ENCODE results near the gene BCL2.

Gene BCL2

DNA sequence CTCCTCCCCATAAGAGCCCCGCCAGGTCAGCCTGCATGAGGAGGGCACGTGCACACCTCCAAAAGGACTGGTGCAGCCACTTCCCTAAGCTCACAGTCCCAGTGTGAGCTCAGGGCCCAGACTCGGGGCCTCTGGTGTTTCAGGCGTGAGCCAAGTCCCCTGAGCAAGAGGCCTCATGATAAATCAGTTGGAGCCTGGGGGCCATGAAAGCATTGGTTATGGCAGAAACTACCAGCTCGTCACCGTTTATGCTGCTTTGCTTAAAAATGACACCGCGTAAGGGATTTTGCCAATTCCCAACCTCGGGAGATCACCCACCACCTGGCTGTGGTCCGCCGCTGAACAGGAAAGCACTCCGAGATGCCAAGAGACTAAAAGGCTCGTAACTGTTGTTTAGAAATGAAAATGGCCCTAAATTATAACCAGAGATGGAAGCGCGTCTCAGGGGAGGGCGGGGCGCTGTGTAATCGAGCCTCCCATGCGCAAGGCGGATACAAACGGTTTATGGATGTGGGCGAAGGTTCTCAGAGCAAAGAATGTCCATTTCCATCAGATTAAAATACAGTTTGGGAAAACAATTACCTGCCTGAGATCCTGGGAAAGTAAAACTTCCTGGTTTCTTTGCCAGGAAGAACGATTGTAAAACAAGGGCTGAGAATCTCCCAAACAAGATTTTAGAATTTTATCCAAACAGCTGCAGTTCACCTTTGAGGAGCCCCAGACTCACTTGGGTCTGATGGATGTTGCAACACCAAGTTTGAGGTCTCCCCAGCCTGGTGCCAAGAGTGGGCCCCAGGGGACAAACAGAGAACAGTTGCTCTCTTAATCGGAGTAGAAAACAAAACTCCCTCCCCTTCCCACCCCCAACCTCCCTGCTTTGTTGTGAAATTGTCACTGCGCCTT lies 141.4 kb downstream of the BCL2 start:
- DNase-seq: no peak

DNA sequence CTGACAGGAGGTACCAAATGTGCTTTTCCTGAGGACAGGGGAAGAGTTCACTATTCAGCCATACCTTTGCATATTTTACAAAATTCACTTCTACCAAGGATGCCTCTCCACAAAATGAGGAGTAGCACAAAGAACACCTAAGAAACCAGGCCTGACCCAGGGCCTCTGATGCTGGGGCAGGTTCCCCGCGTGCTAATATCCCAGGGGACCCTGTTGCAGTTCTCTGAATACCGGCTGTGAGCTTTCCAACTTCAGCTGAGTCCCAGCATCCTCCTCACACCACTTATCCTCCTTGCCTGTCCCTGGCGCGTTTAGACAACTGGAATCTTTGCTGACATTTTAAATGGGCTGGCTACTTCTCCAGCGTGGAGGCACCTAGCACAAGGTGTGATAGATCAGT lies 142.3 kb downstream of the BCL2 start:
- no peak for DNase-seq

DNA sequence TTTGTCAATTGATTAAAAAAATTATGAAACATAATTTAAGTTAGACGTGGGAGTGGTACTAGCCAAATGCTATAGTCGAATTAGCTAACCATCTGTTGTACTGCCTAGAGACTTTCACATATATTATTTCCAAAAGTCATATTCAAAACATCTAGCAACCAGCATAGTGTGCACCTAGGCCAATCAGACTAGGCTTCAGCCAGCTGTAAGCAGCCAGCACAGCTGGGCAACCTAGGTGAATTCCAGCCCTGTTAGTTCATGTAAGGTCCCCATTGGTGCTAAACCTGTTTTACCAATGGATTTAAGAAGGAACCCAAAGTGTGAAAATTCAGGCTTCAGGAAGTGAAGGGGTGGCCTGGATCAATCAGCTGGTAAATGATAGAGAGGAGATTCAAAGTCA lies 144.3 kb downstream of the BCL2 start:
- no peak for DNase-seq

DNA sequence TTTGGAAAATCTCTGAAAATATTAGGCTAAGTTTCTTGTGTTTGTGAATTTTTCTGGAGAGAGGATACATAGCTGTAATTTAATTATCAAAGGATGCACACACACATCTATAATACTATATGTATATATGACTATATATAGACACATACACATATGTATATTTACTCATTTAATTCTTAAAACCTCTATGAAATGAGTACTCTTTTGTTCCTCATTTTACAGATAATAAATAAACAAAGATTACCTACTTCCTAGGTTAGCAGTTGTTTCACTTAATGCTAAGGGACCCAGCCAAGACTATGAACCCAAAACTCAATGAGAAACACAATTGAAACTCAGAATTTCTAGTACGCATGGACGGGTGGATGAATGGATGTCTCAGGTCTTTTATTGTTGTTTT lies 145.6 kb downstream of the BCL2 start:
- no peak for DNase-seq

DNA sequence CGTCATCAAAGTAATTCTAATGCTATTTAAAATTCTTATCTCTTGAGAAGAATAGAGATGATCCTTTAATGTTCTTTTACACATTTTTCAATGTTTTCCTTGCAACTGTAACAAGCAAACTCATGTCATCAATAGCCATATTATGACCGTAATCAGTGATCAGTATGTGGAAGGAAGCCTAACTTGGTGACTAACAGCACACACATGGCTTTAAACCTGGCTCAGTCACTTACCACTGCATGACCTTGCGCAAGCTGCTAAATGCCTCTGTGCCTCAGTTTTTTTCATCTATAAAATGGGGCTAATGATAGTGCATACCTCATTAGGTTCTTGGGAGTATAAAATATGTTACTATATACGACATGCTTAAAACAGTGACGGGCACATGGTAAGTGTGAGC lies 149.7 kb downstream of the BCL2 start:
- no peak for DNase-seq

DNA sequence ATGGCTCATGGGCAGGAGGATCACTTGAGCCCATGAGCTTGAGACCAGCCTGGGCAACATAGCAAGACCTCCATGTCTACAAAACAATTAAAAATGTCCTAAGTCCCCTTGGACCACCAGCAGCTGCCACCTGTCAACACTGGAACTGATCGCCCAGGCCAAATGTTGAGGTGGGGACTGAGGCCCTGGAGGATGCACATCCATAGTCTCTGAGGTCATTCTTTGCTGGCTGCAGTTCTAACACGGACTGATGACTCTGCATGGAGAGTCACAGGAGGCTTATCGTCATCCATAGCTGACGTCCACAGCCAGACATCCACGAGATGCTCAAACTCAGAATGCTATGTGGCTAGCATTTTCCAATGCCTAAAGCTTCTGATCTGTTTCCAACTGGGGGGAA lies 151.3 kb downstream of the BCL2 start:
- DNase-seq: no peak

DNA sequence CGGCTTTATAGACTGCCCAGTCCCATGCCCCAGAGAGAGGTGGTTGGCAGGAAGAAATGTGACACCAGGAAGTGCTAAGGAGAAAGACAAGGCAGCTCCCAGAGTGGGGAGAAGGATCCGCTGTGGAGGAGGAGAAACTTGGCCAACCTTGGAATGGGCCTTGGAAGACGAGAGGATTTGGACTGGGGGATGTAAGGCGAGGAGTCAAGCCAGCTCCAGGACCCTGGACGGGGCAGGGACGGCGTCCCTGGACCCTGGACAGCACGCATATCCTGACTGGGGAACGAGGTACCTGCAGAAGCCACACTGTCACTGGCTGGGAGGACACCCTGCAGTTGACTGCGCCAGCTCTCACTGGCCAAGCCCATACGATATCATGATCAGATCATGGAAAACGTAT lies 153.4 kb downstream of the BCL2 start:
- no peak for DNase-seq

DNA sequence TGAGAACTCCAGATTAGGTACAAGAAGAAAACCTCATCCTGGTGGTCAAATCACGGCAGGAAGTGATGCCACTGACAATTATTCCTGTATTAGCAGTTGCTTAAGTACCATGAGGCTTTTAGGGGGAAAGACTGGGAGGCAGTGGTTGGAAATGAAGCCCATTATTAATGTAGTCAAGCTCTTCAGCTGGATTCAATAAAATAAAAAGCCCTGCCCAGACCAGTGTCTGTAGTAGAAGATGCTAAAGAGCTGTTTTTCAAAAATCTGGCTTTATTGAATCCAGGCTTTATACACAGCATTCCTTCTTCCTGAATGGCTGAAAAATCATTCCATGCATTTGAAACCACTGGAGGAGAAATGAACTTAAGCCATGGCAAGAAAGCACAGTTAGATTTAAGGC lies 155.2 kb downstream of the BCL2 start:
- no peak for DNase-seq

DNA sequence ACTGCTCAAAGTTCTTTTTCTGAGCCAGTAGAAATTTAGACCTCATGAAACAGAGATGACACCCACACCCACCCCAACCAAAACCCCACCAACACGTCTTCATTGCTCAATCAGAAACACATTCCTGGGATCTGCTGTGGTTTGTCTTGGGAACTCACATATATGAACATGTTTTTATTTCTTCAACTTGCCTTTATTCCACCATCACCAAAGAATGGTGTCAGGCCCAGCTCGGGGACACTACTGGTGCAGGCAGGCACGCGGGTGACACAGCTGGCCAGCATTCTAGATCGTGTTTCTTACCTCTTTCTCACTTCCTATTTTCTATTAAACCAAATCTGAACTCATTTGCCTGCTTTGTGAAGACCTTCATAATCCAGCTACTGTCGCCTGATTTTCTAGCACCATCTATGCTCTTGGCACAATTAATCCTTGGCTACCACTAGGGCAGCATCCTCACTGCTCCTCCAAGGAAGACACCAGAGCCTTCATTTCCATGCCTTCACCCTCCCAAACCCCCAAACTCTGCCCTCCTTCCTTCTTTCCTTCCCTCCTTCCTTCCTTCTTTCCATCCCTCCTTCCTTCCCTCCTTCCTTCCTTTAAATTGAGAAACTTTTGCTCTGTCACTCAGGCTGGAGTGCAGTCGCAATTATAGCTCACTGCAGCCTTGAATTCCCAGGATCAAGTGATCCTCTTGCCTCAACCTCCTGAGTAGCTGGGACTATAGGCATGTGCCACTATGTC lies 157.1 kb downstream of the BCL2 start:
- DNase-seq: peak; percentile 43

DNA sequence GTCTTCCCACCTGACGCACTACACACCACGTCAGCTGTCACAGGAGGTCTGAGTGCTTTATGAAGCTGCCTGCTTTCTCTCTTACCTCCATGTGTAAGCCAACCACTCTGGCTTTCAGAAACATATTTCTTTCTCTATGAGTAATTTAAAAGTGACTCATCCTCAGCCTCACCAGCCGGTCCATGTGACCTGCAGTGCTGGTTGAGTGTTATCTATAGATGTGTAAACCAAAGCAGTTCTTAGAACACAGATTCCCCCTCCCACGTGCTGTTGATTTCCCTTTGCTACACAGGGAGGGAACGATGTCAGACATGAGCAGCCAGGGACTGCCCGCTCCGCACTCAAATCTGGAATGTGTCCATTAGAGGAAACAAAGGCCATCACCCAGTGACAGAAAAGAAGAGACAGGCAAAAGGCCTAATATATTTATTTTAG lies 157.8 kb downstream of the BCL2 start:
- peak; percentile 83 for DNase-seq

DNA sequence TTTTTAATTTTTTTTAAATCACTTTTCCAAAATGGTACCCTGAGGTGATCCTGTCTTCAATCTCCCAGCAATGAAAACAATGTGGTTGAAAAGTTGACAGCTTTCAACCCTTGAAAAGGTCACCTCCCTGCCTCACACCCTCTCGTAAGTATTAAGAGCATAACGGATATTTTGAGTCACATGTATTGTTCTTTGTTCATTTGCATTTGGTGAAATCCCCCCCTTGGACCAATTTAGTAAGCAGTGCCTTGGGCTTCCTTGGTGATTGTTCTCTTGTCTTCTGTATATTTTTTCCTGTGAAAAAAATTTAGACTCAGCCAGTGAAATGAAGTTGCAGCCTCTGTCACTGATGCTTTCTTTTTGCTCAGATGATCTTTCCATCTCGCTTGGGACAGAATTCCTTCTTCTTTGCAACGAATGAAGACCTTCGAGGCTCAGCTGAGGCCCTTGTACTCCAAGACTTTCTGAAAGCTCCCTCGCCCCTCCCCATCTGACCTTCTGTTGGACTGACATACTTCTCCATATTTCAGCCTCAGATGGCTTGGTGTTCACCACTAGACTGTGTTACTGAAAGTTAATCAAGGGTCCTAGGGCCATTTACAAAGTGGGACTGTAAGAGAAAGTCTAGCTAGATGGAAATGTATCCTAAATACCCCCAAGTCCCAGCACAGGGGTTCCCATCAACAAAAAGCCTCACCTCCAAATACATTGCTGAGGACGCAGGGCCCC lies 158.4 kb downstream of the BCL2 start:
- peak; percentile 48 for DNase-seq

DNA sequence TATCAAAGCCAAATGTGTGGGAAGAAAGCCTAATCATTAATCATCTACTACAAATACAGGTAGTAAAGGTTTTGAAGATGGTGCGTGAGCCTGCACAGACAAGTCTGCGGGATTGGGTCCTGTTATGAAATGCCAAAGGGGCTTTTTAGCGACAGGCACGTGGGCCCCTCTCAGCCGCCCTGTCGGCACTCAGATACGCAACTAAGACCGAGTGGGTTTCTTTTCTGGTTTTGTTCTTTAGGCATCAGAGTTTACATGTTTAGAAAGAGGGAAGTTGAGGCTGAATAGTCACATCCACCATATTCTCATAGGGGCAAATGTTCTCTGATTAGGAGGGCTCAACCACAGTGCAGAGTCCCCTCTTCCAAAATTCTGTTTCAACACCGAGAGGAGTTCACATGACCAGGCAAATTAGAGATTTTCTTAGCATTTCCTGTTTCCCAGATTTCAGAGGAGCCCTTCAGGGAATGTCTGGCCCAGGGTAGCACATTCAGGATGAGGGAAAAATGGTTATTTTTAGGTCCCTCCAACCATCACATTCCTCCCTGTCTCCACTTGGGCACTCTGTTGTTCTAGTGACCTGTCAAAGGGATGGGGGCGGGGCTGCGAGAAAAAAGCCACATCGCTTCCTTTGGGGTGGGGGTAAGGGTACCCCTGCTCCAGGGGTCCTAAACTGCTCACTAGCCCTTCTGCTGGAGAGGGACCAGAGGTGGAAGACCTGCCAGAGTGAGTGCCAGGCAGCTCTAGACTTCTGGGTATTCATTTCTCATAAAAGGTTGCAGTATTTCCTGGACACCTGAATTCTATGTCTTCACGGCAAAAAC lies 159.2 kb downstream of the BCL2 start:
- peak; percentile 53 for DNase-seq

DNA sequence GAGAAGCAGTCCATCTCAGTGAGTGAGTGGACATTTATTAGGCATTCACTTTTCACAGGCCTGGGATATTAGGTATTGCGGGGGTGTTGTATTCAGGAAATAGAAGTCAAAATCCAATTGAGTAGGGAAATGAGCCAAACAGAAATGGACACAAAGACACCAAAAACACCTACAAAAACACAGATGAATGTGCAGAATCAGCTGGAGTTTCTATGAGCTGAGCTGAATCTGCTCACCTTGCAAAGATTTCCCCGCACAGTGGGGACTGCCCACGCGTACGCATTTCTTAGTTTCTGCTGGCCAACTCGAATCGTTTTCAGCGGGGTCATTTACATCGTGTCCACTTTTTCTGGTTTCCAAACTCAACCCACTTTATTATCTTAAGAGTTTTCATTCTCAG lies 160.0 kb downstream of the BCL2 start:
- DNase-seq: peak; percentile 52

DNA sequence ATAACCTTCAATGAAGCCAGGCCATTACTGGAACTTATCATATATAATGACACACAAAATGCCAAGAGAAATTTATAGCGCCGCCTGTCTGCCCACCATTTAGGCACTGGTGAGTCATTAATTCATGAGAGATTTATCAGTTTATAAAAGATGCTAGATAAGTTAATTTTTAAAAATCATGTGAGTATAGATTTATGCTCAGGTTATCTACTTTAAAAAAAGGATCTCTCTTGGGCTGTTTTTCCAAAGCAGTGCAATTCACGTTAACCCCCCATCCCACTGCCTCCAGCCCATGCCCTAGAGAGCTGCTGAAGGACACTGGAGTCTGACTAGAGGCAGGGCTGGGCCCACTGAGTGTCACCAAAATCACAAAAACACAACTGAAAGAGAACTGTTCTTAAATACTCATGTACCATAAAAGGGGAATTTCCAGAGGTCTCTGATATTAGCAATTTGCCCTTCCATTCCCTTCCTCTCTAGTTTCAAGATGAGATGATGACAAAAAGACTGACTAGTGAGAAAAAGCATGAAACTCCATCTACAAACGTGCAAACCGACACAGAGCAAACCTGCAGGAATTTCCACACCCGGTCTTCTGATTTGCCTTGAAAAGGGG lies 160.8 kb downstream of the BCL2 start:
- DNase-seq: peak; percentile 52

DNA sequence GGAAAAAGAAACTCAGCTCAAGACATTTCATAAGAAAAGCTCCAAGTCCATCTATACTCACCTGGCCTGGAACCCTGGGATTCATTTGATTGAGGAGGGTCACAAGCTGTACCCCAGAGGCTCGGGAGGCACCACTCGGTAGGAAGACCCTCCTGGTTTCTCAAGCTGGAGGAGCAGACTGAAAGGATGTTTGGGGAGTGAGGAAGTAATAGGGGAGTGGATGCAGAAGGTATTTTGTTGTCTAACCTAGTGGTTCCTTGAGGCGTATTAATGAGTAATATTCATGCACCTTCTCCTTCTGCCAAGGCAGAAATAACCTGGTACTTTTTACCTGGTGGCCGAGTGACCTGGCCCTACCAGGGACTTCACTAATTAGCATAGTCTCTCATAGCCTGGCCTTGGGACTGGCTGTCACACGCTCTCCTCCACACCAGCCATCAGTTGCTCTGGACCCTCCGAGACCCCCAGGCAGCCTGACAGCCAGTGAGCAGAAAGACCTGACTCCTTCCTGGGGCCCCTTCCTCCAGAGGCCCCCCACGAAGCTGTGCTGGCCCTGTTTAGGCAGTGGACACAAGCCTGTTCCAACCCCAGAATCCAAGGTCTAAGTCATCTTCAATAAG lies 161.4 kb downstream of the BCL2 start:
- DNase-seq: no peak

DNA sequence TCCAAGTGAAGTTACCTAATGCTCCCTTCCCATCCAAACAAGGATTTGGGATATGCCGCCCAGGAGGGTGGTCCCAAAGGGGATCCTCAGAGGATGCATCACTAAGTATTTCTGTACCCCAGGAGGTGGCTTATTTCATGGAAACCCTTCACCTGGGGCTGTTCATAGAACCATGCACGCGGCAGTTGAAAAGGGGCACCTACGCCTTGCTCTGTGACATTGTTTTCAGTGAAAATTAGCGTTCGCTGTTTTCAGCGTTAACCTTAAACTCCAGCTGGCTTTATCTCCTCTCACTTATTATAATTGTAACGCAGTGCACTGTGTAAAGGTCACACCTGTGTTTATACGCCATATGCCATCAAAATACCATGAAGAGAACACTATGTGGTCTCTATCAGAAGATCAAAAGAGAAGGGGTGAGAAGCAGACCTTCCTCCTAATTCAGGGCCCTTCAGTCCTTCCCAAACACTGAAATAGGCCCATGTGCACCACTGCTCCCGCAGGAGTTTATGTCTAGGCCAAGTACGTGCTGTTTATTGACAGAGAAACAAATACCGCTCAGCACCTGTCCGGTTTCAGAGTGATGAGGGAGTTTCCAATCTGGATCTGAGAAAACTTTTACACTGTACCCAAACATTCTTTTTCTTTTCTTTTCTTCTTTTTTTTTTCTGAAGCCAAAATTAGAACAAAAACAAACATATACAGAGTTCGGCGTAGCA lies 162.1 kb downstream of the BCL2 start:
- DNase-seq: peak; percentile 8

DNA sequence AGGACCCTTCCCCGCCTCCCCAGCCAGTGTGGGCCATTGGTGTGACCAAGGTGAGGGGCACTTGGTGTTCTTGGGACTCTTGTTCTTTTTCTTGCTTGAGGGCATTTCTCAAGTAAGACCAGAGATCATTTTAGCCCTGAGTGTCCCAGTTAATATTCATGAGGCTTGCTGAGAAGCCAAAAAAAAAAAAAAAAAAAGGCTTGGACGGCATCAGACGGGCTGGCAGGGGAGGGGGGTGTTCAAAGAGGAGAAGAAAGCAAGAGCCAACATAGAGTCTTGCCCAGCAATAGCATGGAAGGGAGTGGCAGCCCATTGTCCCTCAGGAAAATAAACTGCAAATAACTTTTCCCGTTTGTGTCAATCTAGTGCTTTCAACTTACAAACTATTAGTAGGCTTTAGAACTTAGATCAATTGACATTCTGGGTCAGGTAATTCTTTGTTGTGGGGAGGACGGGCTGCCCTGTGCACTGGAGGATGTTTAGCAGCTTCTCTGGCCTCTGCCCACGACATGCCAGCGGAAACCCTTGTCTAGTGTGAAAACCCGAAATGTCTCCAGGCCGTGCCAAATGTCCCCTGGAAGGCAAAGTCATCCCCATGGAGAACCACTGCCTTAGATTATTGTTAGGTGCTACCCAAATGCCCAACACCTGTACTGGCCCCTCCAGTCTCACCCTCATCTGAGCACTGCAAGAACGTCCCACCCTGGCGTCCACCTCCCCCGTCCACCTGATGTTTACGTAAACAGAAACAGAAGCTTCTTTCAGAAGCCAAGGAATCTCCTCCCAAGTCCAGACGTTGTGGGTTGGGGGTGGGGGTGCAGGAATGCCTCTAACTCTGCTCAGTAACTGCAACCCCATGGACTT lies 163.4 kb downstream of the BCL2 start:
- DNase-seq: no peak

DNA sequence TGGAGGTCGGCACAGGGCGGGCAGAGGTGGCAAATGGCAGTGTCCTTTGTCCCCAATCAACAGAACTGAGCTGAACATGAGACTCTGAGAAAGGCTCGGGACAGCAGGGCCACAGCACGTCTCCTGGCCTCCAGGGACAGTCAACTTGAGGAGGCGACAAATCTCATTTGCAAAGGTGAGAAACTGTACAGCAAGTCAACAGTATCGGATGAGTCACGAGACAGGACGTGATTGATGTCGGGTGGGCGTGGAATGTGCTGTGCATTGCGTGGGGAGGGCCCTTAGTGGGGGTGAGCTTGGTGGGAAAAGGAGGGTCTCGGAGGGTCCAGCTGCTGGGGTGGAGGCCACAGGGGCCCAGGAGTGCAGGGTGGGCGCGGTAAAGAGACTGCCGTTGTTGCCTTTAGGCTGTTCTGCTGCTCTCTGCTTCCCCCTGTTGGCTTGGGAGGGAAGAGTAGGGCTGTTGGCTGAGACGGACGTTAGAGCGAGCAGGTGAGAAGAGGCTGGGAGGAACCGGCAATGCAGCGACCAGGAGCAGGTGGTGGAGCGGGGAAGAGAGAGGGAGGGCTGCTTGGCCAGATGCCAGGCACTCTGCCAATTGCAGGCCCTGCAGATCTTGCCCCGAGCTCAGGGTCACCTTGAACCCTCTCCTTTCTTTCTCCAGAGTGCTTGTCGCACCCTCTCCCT lies 164.3 kb downstream of the BCL2 start:
- DNase-seq: peak; percentile 87

All from stimulated activated naive CD4-positive, alpha-beta T cell treated with Interleukin-2 at 50 U/mL for 16 hours (primary cell).